ENCODE data around the gene ADPRHL1.

ADPRHL1 gene

GRCh38 chr13:113429608-113429985 is 23.7 kb downstream of the ADPRHL1 start:
- Histone ChIP-seq H3K4me1 (ENCODE audit: control insufficient read depth in 1 of 2, insufficient read depth in 2 of 2, low read length in 2 of 2) (no peaks in the 10 kb centered on the region), H3K9me3 (ENCODE audit: control insufficient read depth in 1 of 2, low read length in 2 of 2) (no peaks in the 10 kb centered on the region), H3K27me3 (ENCODE audit: low read depth, low read length) (no peaks in the 10 kb centered on the region), H3K36me3 (ENCODE audit: control insufficient read depth in 1 of 2, insufficient read depth in 2 of 2, low read length in 2 of 2) (no peaks in the 10 kb centered on the region), H3K4me3 (ENCODE audit: low read depth in 1 of 2, low read length in 2 of 2) (no peak overlapping the region), H3K27ac (ENCODE audit: low read length) (no peak overlapping the region)

DNA sequence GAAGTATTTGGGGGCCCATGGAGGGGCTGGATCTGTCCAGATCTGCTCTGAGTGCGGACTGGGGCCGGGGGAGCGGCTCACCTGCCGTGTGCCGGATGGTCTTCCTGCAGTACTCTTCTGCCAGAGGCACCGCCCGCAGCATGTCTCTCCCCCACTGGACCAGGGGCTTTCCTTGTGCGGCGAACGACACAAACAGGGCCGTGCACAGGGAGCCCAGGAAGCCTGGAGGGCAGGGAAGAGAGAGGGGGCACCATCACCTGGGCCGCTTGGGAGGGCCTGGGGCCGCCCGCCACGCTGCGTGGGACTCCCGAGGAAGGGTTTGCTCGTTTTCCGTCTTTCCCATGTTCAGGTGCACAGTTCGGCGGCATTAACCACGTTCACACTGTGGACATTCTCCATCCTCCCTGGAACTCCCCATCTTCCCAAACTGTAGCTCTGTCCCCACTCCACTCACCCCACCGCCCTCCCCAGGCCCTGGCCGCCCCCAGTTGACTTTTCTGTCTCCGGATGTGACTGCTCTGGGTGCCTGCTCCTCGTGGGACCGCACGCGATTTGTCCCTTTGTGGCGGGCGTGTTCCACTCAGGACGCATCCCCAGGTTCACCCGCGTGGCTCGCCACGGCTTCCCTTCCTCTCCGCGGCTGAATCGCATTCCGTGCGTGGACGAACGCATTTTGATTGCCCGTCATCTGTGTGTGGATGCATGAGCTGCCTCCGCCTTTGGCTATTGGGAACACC is 24.2 kb downstream of the ADPRHL1 start:
- Histone ChIP-seq H3K4me3 (ENCODE audit: low read depth in 1 of 2, low read length in 2 of 2) (no peak overlapping the region), H3K27ac (ENCODE audit: low read length) (no peak overlapping the region), H3K27me3 (ENCODE audit: low read depth, low read length) (no peaks in the 10 kb centered on the region), H3K4me1 (ENCODE audit: control insufficient read depth in 1 of 2, insufficient read depth in 2 of 2, low read length in 2 of 2) (no peaks in the 10 kb centered on the region), H3K36me3 (ENCODE audit: control insufficient read depth in 1 of 2, insufficient read depth in 2 of 2, low read length in 2 of 2) (no peaks in the 10 kb centered on the region), H3K9me3 (ENCODE audit: control insufficient read depth in 1 of 2, low read length in 2 of 2) (no peaks in the 10 kb centered on the region)

DNA sequence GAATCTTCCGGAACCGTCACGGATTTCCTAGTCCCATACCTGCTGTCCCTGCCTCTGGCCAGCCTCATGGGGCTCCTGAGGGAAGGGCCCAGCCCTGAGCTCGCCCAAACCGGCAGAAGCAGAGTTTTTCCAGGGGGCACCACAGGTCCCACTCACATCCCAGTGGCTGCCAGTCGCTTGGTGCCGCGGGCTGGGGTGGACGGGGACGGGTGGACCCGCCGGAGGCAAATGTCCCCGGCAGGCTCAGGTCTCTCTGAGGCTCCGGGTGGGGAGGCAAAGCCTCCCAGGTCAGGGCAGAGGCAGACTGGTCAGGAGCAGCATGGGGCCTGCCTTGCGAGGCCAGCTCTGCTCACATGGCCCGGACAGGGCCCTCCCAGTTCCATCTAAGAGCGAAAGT is 24.8 kb downstream of the ADPRHL1 start:
- no peak overlapping the region for H3K4me3 ChIP-seq (ENCODE audit: low read depth in 1 of 2, low read length in 2 of 2)
- H3K27me3 ChIP-seq (ENCODE audit: low read depth, low read length), result no peaks in the 10 kb centered on the region
- no peaks in the 10 kb centered on the region for H3K36me3 ChIP-seq (ENCODE audit: control insufficient read depth in 1 of 2, insufficient read depth in 2 of 2, low read length in 2 of 2)
- no peak overlapping the region for H3K27ac ChIP-seq (ENCODE audit: low read length)
- H3K9me3 ChIP-seq (ENCODE audit: control insufficient read depth in 1 of 2, low read length in 2 of 2), result no peaks in the 10 kb centered on the region
- no peaks in the 10 kb centered on the region for H3K4me1 ChIP-seq (ENCODE audit: control insufficient read depth in 1 of 2, insufficient read depth in 2 of 2, low read length in 2 of 2)

DNA sequence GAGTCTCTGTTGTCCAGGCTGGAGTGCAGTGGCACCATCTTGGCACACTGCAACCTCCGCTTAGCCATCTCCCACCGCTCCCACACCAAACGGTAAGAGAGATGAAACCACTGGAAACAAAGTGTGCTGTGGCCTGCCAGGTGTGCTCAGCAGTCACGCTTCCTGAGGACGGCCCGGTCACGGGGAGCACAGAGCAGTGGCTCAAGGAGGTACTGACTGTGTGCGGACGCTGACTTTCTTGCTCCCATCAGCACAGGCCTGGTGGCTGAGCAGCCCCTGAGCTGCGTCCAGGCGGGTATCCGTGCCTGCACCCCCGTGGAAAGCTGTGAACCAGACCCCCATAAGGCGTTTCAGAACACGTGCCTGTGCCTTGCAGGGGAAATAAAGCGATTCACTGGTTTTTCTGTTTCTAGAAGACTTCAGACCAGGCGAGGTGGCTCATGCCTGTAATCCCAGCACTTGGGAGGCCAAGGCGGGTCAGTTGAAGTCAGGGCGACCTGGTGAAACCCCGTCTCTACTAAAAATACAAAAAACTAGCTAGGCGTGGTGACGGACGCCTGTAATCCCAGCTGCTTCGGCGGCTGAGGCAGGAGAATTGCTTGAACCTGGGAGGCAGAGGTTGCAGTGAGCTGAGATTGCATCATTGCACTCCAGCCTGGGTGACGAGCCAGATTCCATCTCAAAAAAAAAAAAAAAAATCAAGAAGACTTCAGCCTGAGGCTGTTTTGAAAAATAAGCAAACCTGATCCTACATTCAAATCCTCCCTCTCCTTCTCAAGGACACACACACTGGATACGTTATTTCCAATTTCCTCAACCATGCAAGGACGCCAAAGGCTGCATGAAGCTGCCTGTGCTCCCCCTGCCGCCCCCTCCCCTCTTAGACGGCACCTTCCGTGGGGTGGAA is 25.5 kb downstream of the ADPRHL1 start:
- Histone ChIP-seq H3K4me1 (ENCODE audit: control insufficient read depth in 1 of 2, insufficient read depth in 2 of 2, low read length in 2 of 2) (no peaks in the 10 kb centered on the region), H3K36me3 (ENCODE audit: control insufficient read depth in 1 of 2, insufficient read depth in 2 of 2, low read length in 2 of 2) (no peaks in the 10 kb centered on the region), H3K4me3 (ENCODE audit: low read depth in 1 of 2, low read length in 2 of 2) (no peak overlapping the region), H3K27ac (ENCODE audit: low read length) (no peak overlapping the region), H3K9me3 (ENCODE audit: control insufficient read depth in 1 of 2, low read length in 2 of 2) (no peaks in the 10 kb centered on the region), H3K27me3 (ENCODE audit: low read depth, low read length) (no peaks in the 10 kb centered on the region)

GRCh38 chr13:113426591-113426986 is 26.7 kb downstream of the ADPRHL1 start:
- Histone ChIP-seq H3K36me3 (ENCODE audit: control insufficient read depth in 1 of 2, insufficient read depth in 2 of 2, low read length in 2 of 2) (no peaks in the 10 kb centered on the region), H3K4me3 (ENCODE audit: low read depth in 1 of 2, low read length in 2 of 2) (no peak overlapping the region), H3K9me3 (ENCODE audit: control insufficient read depth in 1 of 2, low read length in 2 of 2) (no peaks in the 10 kb centered on the region), H3K27ac (ENCODE audit: low read length) (no peak overlapping the region), H3K4me1 (ENCODE audit: control insufficient read depth in 1 of 2, insufficient read depth in 2 of 2, low read length in 2 of 2) (peaks cover 0 to 3% of the 10 kb centered on the region in 2 donors), H3K27me3 (ENCODE audit: low read depth, low read length) (no peaks in the 10 kb centered on the region)

GRCh38 chr13:113425941-113426590 is 27.2 kb downstream of the ADPRHL1 start:
- no peak overlapping the region for H3K4me3 ChIP-seq (ENCODE audit: low read depth in 1 of 2, low read length in 2 of 2)
- H3K4me1 ChIP-seq (ENCODE audit: control insufficient read depth in 1 of 2, insufficient read depth in 2 of 2, low read length in 2 of 2), result peaks cover 0 to 6% of the 10 kb centered on the region in 2 donors
- H3K36me3 ChIP-seq (ENCODE audit: control insufficient read depth in 1 of 2, insufficient read depth in 2 of 2, low read length in 2 of 2), result no peaks in the 10 kb centered on the region
- H3K27ac ChIP-seq (ENCODE audit: low read length), result no peak overlapping the region
- no peaks in the 10 kb centered on the region for H3K9me3 ChIP-seq (ENCODE audit: control insufficient read depth in 1 of 2, low read length in 2 of 2)
- H3K27me3 ChIP-seq (ENCODE audit: low read depth, low read length), result no peaks in the 10 kb centered on the region

- Histone ChIP-seq H3K27me3 (ENCODE audit: low read depth, low read length) (no peaks in the 10 kb centered on the region), H3K4me1 (ENCODE audit: control insufficient read depth in 1 of 2, insufficient read depth in 2 of 2, low read length in 2 of 2) (peaks cover 0 to 6% of the 10 kb centered on the region in 2 donors), H3K9me3 (ENCODE audit: control insufficient read depth in 1 of 2, low read length in 2 of 2) (no peaks in the 10 kb centered on the region), H3K4me3 (ENCODE audit: low read depth in 1 of 2, low read length in 2 of 2) (no peak overlapping the region), H3K36me3 (ENCODE audit: control insufficient read depth in 1 of 2, insufficient read depth in 2 of 2, low read length in 2 of 2) (no peaks in the 10 kb centered on the region), H3K27ac (ENCODE audit: low read length) (no peak overlapping the region)
Measured at GRCh38 chr13:113423520-113424163, 29.6 kb downstream of the ADPRHL1 start.

DNA sequence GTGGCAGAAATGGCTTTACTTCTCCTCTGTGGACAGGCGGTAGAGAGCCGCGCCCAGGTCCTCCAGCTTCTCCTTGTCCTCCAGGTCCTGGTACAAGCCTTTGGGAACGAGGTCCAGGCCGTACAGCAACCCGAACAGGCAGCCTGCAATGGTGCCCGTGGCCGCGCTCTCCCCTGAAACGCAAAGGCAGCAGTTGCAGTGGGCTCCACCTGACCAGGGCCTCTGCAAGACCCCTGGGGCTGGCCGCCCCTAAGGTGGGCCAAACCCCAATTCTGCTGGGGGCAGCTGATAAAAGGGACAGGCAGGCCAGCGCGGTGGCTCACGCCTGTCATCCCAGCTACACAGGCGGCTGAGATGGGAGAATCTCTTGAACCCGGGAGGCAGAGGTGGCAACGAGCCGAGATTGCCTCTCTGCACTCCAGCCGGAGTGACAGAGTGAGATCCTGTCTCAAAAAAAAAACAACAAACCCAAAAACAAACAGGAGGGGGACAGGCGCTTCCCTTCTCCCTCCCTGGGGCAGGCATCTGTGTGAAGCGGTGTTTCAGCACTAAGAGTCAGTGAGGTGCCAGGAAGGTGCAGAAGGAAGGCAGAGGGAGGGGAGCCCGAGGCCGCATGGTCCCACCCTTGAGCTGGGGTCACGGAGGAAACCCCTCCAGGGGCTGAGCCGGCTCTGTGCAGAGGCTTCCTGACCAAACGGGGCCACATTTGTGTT is 30.3 kb downstream of the ADPRHL1 start:
- Histone ChIP-seq H3K4me3 (ENCODE audit: low read depth in 1 of 2, low read length in 2 of 2) (no peak overlapping the region), H3K9me3 (ENCODE audit: control insufficient read depth in 1 of 2, low read length in 2 of 2) (no peaks in the 10 kb centered on the region), H3K4me1 (ENCODE audit: control insufficient read depth in 1 of 2, insufficient read depth in 2 of 2, low read length in 2 of 2) (peaks cover 0 to 6% of the 10 kb centered on the region in 2 donors), H3K27me3 (ENCODE audit: low read depth, low read length) (no peaks in the 10 kb centered on the region), H3K36me3 (ENCODE audit: control insufficient read depth in 1 of 2, insufficient read depth in 2 of 2, low read length in 2 of 2) (no peaks in the 10 kb centered on the region), H3K27ac (ENCODE audit: low read length) (no peak overlapping the region)

DNA sequence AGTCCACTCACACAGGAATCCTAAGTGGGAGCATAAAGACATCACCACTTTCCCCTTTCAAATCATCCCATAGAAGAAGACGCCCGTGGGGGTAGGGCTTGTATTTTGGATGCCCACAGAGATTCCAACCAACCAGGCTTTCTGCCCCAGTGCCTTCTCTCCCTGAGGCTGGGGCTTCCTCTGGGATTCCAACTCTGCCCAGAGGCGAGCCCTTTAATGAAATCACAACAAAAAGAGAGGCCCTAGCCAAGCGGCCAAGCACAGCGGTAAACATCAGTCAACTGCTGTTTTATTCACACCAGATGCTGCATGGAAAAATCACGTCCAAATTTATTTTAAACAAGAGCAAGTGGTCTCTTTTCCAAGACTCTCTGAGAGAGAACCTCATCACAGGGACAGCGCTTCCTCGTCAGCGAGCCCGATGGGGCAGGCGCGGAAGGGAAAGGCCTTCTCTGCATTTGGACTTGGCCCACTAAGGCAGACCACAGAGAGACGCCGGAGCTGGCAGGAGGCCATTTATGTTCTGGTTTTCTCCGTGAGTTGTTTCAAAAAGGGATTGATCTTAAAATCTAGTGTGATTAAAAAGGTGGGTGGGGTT is 31.5 kb downstream of the ADPRHL1 start:
- Histone ChIP-seq H3K27me3 (ENCODE audit: low read depth, low read length) (no peaks in the 10 kb centered on the region), H3K36me3 (ENCODE audit: control insufficient read depth in 1 of 2, insufficient read depth in 2 of 2, low read length in 2 of 2) (no peaks in the 10 kb centered on the region), H3K27ac (ENCODE audit: low read length) (no peak overlapping the region)

GRCh38 chr13:113420833-113421600 is 32.3 kb downstream of the ADPRHL1 start:
- Histone ChIP-seq H3K4me3 (ENCODE audit: low read depth in 1 of 2, low read length in 2 of 2) (no peak overlapping the region), H3K9me3 (ENCODE audit: control insufficient read depth in 1 of 2, low read length in 2 of 2) (no peaks in the 10 kb centered on the region), H3K4me1 (ENCODE audit: control insufficient read depth in 1 of 2, insufficient read depth in 2 of 2, low read length in 2 of 2) (peaks cover 0 to 6% of the 10 kb centered on the region in 2 donors), H3K27ac (ENCODE audit: low read length) (no peak overlapping the region), H3K36me3 (ENCODE audit: control insufficient read depth in 1 of 2, insufficient read depth in 2 of 2, low read length in 2 of 2) (no peaks in the 10 kb centered on the region), H3K27me3 (ENCODE audit: low read depth, low read length) (no peaks in the 10 kb centered on the region)

More for the DNA sequence above, 31.5 kb downstream of the ADPRHL1 start:
- peaks cover 0 to 6% of the 10 kb centered on the region in 2 donors for H3K4me1 ChIP-seq (ENCODE audit: control insufficient read depth in 1 of 2, insufficient read depth in 2 of 2, low read length in 2 of 2)
- no peak overlapping the region for H3K4me3 ChIP-seq (ENCODE audit: low read depth in 1 of 2, low read length in 2 of 2)
- H3K9me3 ChIP-seq (ENCODE audit: control insufficient read depth in 1 of 2, low read length in 2 of 2), result no peaks in the 10 kb centered on the region
